ENCODE data around the gene PNPLA6. TPM values are rescaled to one million over a fixed set of nuclear protein-coding genes. Genes with fewer than 3 reads are reported as not detected.

Gene PNPLA6
- total RNA-seq, 2 experiments from 2014 or later, result 79.2 to 90.3 TPM

DNA sequence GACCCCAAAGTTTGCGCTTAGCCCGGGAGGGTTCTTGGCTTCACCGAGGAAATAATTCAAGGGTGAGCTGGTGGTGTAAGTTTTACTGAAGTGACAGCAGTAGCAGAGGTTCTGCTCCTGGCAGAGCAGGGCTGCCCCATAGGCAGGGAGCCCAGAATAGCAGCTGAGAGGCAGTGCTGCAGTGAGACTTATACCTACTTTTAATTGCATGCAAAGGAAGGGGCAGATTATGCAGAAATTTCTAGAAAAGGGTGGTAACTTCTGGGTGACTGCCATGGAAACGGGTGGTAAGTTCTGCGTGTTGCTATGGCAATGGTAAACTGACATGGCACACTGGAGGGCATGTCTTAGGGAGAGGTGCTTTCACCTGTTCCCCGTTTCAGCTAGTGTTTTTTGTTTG lies 42.6 kb downstream of the PNPLA6 start:
- Mint-ChIP-seq H3K4me3 (no peak overlapping the region), H3K9me3 (no peaks in the 10 kb centered on the region), H3K36me3 (ENCODE audit: low read depth) (no peaks in the 10 kb centered on the region), H3K4me1 (ENCODE audit: low read depth) (no peaks in the 10 kb centered on the region), H3K27ac (no peak overlapping the region), H3K27me3 (peaks cover 6% of the 10 kb centered on the region)
- intact Hi-C loops (cut with micrococcal nuclease), result no loop called here
- DNase-seq, result no peak
- ChIA-PET CTCF (interaction anchor here (1.3 to 2.5 kb wide), 2 partner anchors 10 to 275 kb away, joined by 4 to 17 read pairs; no protein-coding TSS in a partner anchor), POLR2A (no interaction called here)
- TF ChIP-seq, protein P1, sequence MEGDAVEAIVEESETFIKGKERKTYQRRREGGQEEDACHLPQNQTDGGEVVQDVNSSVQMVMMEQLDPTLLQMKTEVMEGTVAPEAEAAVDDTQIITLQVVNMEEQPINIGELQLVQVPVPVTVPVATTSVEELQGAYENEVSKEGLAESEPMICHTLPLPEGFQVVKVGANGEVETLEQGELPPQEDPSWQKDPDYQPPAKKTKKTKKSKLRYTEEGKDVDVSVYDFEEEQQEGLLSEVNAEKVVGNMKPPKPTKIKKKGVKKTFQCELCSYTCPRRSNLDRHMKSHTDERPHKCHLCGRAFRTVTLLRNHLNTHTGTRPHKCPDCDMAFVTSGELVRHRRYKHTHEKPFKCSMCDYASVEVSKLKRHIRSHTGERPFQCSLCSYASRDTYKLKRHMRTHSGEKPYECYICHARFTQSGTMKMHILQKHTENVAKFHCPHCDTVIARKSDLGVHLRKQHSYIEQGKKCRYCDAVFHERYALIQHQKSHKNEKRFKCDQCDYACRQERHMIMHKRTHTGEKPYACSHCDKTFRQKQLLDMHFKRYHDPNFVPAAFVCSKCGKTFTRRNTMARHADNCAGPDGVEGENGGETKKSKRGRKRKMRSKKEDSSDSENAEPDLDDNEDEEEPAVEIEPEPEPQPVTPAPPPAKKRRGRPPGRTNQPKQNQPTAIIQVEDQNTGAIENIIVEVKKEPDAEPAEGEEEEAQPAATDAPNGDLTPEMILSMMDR (IDR thresholded peaks at IDR 0.05), result no peak
- ATAC-seq, result no peak

DNA sequence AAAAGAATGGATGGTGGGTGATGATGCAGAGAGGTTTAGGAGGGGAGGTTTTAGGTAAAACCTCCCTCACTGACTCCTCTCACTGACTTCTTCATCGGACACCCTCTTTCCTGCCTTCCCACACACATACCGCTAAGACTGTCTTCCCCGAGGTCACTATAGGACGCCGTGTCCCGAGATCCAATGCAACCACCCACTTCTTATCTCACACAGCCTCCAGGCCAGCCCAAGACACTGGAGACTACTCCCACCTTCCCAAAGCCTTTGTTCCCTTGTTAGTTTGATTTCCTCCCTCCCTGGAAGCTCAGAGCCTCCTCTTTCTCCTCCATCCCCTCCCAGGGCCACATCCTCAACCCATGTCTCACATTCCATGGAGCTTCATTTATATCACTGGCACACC lies 43.7 kb downstream of the PNPLA6 start:
- Mint-ChIP-seq H3K36me3 (ENCODE audit: low read depth) (no peaks in the 10 kb centered on the region), H3K9me3 (no peaks in the 10 kb centered on the region), H3K4me3 (no peak overlapping the region), H3K27me3 (peaks cover 6% of the 10 kb centered on the region), H3K4me1 (ENCODE audit: low read depth) (no peaks in the 10 kb centered on the region), H3K27ac (no peak overlapping the region)
- DNase-seq (no peak), ATAC-seq (no peak)
- intact Hi-C loops (cut with micrococcal nuclease), result no loop called here
- TF ChIP-seq, protein P1 (IDR thresholded peaks at IDR 0.05), result no peak
- ChIA-PET POLR2A (no interaction called here), CTCF (no interaction called here)

- intact Hi-C loops (cut with micrococcal nuclease), result no loop called here
- H3K27ac Mint-ChIP-seq, result no peak overlapping the region
- no peaks in the 10 kb centered on the region for H3K9me3 Mint-ChIP-seq
- no peaks in the 10 kb centered on the region for H3K4me1 Mint-ChIP-seq (ENCODE audit: low read depth)
- no peaks in the 10 kb centered on the region for H3K36me3 Mint-ChIP-seq (ENCODE audit: low read depth)
- H3K4me3 Mint-ChIP-seq, result no peak overlapping the region
- ATAC-seq (no peak), DNase-seq (no peak)
- POLR2A ChIA-PET, result interaction anchor here (0.9 kb wide), 1 partner anchor 49 kb away, joined by 3 read pairs; no protein-coding TSS in a partner anchor
- H3K27me3 Mint-ChIP-seq, result no peaks in the 10 kb centered on the region
- TF ChIP-seq, protein P1 (IDR thresholded peaks at IDR 0.05), result no peak
- CTCF ChIA-PET, result interaction anchor here (1.7 kb wide), 1 partner anchor 14 kb away, joined by 6 read pairs; no protein-coding TSS in a partner anchor
Measured at GRCh38 chr19:7582446-7582845, 46.9 kb downstream of the PNPLA6 start.

DNA sequence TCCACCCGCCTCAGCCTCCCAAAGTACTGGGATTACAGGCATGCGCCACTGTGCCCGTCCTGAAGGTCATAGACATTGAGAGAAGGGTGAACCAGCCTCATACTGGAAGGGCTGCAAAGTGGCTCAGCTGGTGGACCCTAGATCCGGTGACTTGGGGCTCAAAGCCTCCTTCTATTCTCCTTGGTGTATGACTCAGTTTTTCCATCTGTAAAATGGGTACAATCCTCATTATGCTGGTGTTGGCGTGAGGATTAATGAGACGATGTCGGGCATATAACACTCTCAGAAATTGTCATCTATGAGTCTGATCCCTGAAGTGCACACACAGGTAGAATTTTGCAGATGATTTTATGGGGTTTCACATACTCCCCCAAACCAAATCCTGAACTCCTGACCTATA lies 54.3 kb downstream of the PNPLA6 start:
- intact Hi-C loops (cut with micrococcal nuclease), result no loop called here
- TF ChIP-seq, protein P1 (IDR thresholded peaks at IDR 0.05), result no peak
- peaks cover 11% of the 10 kb centered on the region for H3K27me3 Mint-ChIP-seq
- no peaks in the 10 kb centered on the region for H3K4me1 Mint-ChIP-seq (ENCODE audit: low read depth)
- no peaks in the 10 kb centered on the region for H3K36me3 Mint-ChIP-seq (ENCODE audit: low read depth)
- ChIA-PET CTCF (interaction anchor here (1.1 to 1.3 kb wide), 2 partner anchors 22 to 223 kb away, joined by 3 read pairs; no protein-coding TSS in a partner anchor), POLR2A (no interaction called here)
- no peak overlapping the region for H3K27ac Mint-ChIP-seq
- ATAC-seq (no peak), DNase-seq (no peak)
- H3K4me3 Mint-ChIP-seq, result no peak overlapping the region
- H3K9me3 Mint-ChIP-seq, result no peaks in the 10 kb centered on the region

GRCh38 chr19:7590256-7590655 lies 54.7 kb downstream of the PNPLA6 start:
- peaks cover 13% of the 10 kb centered on the region for H3K27me3 Mint-ChIP-seq
- POLR2A ChIA-PET, result no interaction called here
- H3K9me3 Mint-ChIP-seq, result no peaks in the 10 kb centered on the region
- H3K36me3 Mint-ChIP-seq (ENCODE audit: low read depth), result no peaks in the 10 kb centered on the region
- ATAC-seq (no peak), DNase-seq (no peak)
- TF ChIP-seq, protein P1 (IDR thresholded peaks at IDR 0.05), result no peak
- peaks cover 2% of the 10 kb centered on the region for H3K4me1 Mint-ChIP-seq (ENCODE audit: low read depth)
- no peak overlapping the region for H3K27ac Mint-ChIP-seq
- no peak overlapping the region for H3K4me3 Mint-ChIP-seq
- CTCF ChIA-PET, result interaction anchor here (1.1 to 1.3 kb wide), 2 partner anchors 22 to 223 kb away, joined by 3 read pairs; no protein-coding TSS in a partner anchor
- intact Hi-C loops (cut with micrococcal nuclease), result no loop called here

All from activated CD8-positive, alpha-beta T cell treated with anti-CD3 and anti-CD28 coated beads for 36 hours (primary cell).